HEK293 (cell line): ENCODE measurements around the gene FTO.

Experiments
- CTCF ChIP-seq: fragments of 450-650 bp; formaldehyde crosslinking; IDR thresholded peaks from 2 replicates; pipeline ENCODE4 v1.5.1; 2016; ENCODE audit warnings: missing biosample characterization, missing genetic modification characterization
- KLF1 ChIP-seq: fragments of 450-650 bp; formaldehyde crosslinking; IDR thresholded peaks from 2 replicates; pipeline ENCODE4 v1.5.1; 2016; ENCODE audit warnings: missing biosample characterization, missing genetic modification characterization
- REST ChIP-seq: fragments of 450-650 bp; formaldehyde crosslinking; IDR thresholded peaks from 2 replicates; pipeline ENCODE4 v1.5.1; 2016; ENCODE audit warnings: missing biosample characterization, missing genetic modification characterization
- ZBTB49 ChIP-seq: fragments of 450-650 bp; formaldehyde crosslinking; IDR thresholded peaks from 2 replicates; pipeline ENCODE4 v1.5.1; 2016; ENCODE audit warnings: missing biosample characterization, missing genetic modification characterization, low read depth

- TF ChIP-seq CTCF (tag by site-specific recombination): no peak
- TF ChIP-seq ZBTB49 (tag by site-specific recombination): no peak
- TF ChIP-seq REST: no peak
- no peak for TF ChIP-seq KLF1 (tag by site-specific recombination)
These were observed 368.3 kb downstream of the FTO start for GRCh38 chr16:54072237-54072636.
